ENCODE data around the gene TSPAN15.

DNA sequence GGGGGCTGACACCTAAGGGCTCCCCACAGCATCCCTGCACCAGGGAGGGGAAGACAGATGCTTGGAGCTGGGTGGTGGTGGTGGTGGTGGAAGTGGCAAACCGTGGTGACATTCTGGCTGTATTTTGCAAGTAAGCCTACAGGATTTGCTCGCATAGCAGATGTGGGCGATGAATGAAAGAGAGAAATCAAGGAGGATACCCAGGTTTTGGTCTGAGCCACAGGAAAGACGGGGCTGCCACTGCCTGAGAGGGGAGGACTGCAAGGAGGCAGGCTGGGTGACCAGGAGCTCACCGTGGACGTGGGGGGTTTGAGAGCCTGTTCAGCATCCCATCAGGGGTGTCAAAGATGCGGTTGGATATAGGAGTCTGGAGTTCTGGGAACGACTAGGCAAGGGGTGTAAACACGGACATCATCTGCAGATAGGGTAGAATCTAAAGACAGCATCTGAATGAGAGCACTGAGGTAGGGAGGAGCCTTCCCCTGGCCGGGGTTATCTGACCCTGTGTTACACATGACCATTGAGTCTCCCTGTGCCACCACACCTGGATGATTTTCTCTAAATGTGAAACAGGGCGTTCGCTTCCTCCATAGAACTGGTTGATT, 49.7 kb downstream of the TSPAN15 start:
- TF ChIP-seq CTCF (conservative IDR thresholded peaks at IDR 0.05 in 1 of 2, IDR thresholded peaks at IDR 0.05 in 1 of 2; ENCODE audit: low read depth in 1 of 2, low read length in 2 of 2) (no peak), EZH2 (IDR thresholded peaks at IDR 0.05; ENCODE audit: low read length, missing control alignments) (no peak)
